Occipital lobe (tissue), 2 donors: ENCODE results near the gene DNAAF5. TPM values are rescaled to one million over a fixed set of nuclear protein-coding genes. Genes with fewer than 3 reads are reported as not detected.
"Not testable (repeated sequence)": the region's sequence is repeated elsewhere in the genome, so short reads cannot be mapped to it uniquely, and the experiment has no call there.

Experiments
- DNase-seq: peaks from one replicate; lab custom pipeline; 2025; lab: John Stamatoyannopoulos, UW
- total RNA-seq: library from RNA; depleted of rRNA; stranded (reverse); fragments of >200 nt; gene quantifications from one replicate; pipeline ENCODE4 v1.2.3, GENCODE V29; 2014

Gene DNAAF5
- total RNA-seq, 1 donor from 2014 or later, result 7.0 TPM

- DNase-seq, result no peak
Observed at GRCh38 chr7:803243-803635, 76.7 kb downstream of the DNAAF5 start.

GRCh38 chr7:803796-804195, 77.3 kb downstream of the DNAAF5 start:
- DNase-seq, result not testable (repeated sequence)

GRCh38 chr7:805261-805660, 78.8 kb downstream of the DNAAF5 start:
- DNase-seq, result no peak

- no peak for DNase-seq
Observed at GRCh38 chr7:815284-816216, 89.1 kb downstream of the DNAAF5 start.

GRCh38 chr7:816300-816750, 89.8 kb downstream of the DNAAF5 start:
- peak; percentile 97 for DNase-seq

- DNase-seq, result no peak
Observed at GRCh38 chr7:816751-817671, 90.5 kb downstream of the DNAAF5 start.

GRCh38 chr7:818031-818699, 91.7 kb downstream of the DNAAF5 start:
- DNase-seq, result no peak

- no peak for DNase-seq
Observed at GRCh38 chr7:820341-820740, 93.8 kb downstream of the DNAAF5 start.

GRCh38 chr7:821688-822087, 95.2 kb downstream of the DNAAF5 start:
- no peak for DNase-seq

GRCh38 chr7:822692-823276, 96.3 kb downstream of the DNAAF5 start:
- no peak for DNase-seq

- no peak for DNase-seq
Observed at GRCh38 chr7:823649-824048, 97.2 kb downstream of the DNAAF5 start.

GRCh38 chr7:824081-824480, 97.6 kb downstream of the DNAAF5 start:
- DNase-seq, result no peak

- DNase-seq, result no peak
Observed at GRCh38 chr7:824664-825063, 98.2 kb downstream of the DNAAF5 start.

GRCh38 chr7:825386-825785, 98.9 kb downstream of the DNAAF5 start:
- no peak for DNase-seq

GRCh38 chr7:826230-826917, 99.9 kb downstream of the DNAAF5 start:
- DNase-seq, result no peak

GRCh38 chr7:828793-829561, 102.5 kb downstream of the DNAAF5 start:
- DNase-seq, result no peak

GRCh38 chr7:830069-830468, 103.6 kb downstream of the DNAAF5 start:
- no peak for DNase-seq

GRCh38 chr7:831596-832166, 105.2 kb downstream of the DNAAF5 start:
- DNase-seq, result no peak

GRCh38 chr7:832167-832967, 105.9 kb downstream of the DNAAF5 start, which contains the start of gene SUN1:
Gene SUN1, plus strand, starts transcription at chr7:832476. Its CDS starts 49 bp downstream, at chr7:832525.
- no peak for DNase-seq
